ENCODE results near the gene FAM219A. TPM values are rescaled to one million over a fixed set of nuclear protein-coding genes. Genes with fewer than 3 reads are reported as not detected.

Gene FAM219A
- total RNA-seq, 4 donors from 2014 or later = 6.6 to 14.3 (median 10.5) TPM

DNA sequence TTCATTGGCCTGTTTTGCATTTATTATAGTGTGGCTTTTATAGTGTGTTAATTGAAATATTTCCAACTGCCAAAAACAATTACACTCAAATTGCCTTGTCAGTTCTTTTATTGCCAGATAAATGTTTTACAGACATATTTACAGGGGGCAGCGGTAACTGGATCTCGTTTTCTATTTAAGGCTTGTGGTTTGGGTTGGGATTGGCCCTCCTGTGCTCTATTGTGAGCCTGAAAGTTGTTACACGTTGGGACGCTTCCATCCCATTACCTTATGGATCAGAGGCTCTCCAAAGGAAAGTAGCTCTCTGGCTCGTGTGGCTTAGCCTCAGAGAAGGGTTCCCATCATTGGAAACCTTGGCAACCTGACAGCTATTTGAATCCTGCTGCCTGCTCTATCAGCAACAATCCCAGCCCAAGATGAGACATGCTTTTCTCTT lies 21.1 kb upstream of the FAM219A start:
- DNase-seq = no peak
- 68 to 69% methylated on average over 5 of the region's 5 CpGs for WGBS, 2 donors
- TF ChIP-seq CTCF (IDR thresholded peaks at IDR 0.05) = no peak
- TF ChIP-seq POLR2A (IDR thresholded peaks at IDR 0.05) = no peak
- Histone ChIP-seq H3K4me3 (replicated peaks in 1 of 3) (no peak overlapping the region), H3K4me1 (no peaks in the 10 kb centered on the region), H3K27ac (no peak overlapping the region), H3K27me3 (no peaks in the 10 kb centered on the region), H3K36me3 (no peaks in the 10 kb centered on the region), H3K9me3 (no peaks in the 10 kb centered on the region)
- intact Hi-C loops (cut with DNase I) = no loop called here

- Histone ChIP-seq H3K27ac (no peak overlapping the region), H3K36me3 (no peaks in the 10 kb centered on the region), H3K4me3 (replicated peaks in 1 of 3) (no peak overlapping the region), H3K9me3 (no peaks in the 10 kb centered on the region), H3K4me1 (no peaks in the 10 kb centered on the region), H3K27me3 (no peaks in the 10 kb centered on the region)
- DNase-seq = no peak
- 76 to 85% methylated on average over 1 of the region's 1 CpG for WGBS, 2 donors
- intact Hi-C loops (cut with DNase I) = no loop called here
- TF ChIP-seq POLR2A (IDR thresholded peaks at IDR 0.05) (no peak), CTCF (IDR thresholded peaks at IDR 0.05) (no peak)
These were observed 19.2 kb upstream of the FAM219A start for GRCh38 chr9:34477541-34477940.

DNA sequence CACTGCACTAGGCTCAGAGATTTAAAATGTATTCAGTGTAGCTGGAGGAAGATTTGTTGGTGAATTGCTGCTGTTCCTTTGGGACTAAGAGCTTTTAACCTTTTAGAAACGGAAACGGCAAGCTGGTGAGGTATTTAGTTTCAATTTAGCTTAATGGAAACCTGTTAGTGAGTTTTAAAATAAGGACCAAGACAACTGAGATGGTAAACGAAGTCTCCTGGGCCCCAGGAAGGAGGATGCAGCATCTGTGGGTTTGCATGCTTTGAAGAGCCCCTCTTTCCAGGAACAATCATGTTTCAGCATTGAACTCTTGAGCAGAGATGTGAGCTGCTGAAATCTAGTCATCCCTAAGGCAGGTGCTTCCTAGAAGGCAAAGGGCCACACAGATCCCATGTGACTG lies 16.7 kb upstream of the FAM219A start:
- intact Hi-C loops (cut with DNase I) = no loop called here
- WGBS, 2 donors = 44 to 47% methylated on average over 3 of the region's 3 CpGs
- H3K36me3 ChIP-seq = no peaks in the 10 kb centered on the region
- H3K4me3 ChIP-seq (replicated peaks in 1 of 3) = no peak overlapping the region
- TF ChIP-seq CTCF (IDR thresholded peaks at IDR 0.05) = no peak
- no peak for TF ChIP-seq POLR2A (IDR thresholded peaks at IDR 0.05)
- H3K4me1 ChIP-seq = no peaks in the 10 kb centered on the region
- H3K27me3 ChIP-seq = no peaks in the 10 kb centered on the region
- DNase-seq = no peak
- no peaks in the 10 kb centered on the region for H3K9me3 ChIP-seq
- H3K27ac ChIP-seq = no peak overlapping the region

DNA sequence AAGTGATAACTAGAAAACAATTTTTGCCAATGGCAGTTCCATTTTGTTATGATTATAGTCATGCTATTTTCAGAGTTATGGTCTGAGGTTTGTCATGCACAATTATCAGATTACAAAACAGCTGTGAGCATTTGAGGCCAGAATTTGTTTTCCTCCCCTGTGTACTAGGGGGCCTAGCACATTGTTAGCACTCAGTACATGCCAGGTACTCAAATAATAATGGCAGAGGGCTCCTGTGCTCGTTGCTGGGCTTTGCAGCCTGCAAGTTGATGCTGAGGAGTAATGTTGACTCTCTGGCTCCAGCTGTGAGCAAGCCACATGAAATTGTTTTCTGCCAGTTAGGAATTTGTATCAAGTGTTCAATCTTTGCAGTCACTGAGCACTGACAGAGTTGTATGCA lies 7.1 kb upstream of the FAM219A start:
- intact Hi-C loops (cut with DNase I) = no loop called here
- TF ChIP-seq POLR2A (IDR thresholded peaks at IDR 0.05) (no peak), CTCF (IDR thresholded peaks at IDR 0.05) (no peak)
- Histone ChIP-seq H3K9me3 (no peaks in the 10 kb centered on the region), H3K27me3 (no peaks in the 10 kb centered on the region), H3K4me1 (no peaks in the 10 kb centered on the region), H3K27ac (no peak overlapping the region), H3K36me3 (no peaks in the 10 kb centered on the region), H3K4me3 (replicated peaks in 1 of 3) (no peak overlapping the region)
- 9 to 46% methylated on average over 1 of the region's 1 CpG for WGBS, 2 donors
- DNase-seq = no peak

- Histone ChIP-seq H3K9me3 (no peaks in the 10 kb centered on the region), H3K4me1 (no peaks in the 10 kb centered on the region), H3K27ac (no peak overlapping the region), H3K27me3 (no peaks in the 10 kb centered on the region), H3K4me3 (replicated peaks in 1 of 3) (no peak overlapping the region), H3K36me3 (no peaks in the 10 kb centered on the region)
- intact Hi-C loops (cut with DNase I) = no loop called here
- TF ChIP-seq CTCF (IDR thresholded peaks at IDR 0.05) = no peak
- TF ChIP-seq POLR2A (IDR thresholded peaks at IDR 0.05) = no peak
- 76 to 80% methylated on average over 2 of the region's 2 CpGs for WGBS, 2 donors
- no peak for DNase-seq
These were observed 6.2 kb upstream of the FAM219A start for GRCh38 chr9:34464571-34464970.
